Measurements from ENCODE around the gene TMCC3. TPM values are rescaled to one million over a fixed set of nuclear protein-coding genes. Genes with fewer than 3 reads are reported as not detected.

Gene TMCC3
- polyA plus RNA-seq, 1 experiment: 0.29 TPM

GRCh38 chr12:94667031-94667540 is 16.7 kb upstream of the TMCC3 start:
- peaks cover 10% of the 10 kb centered on the region for H3K27me3 ChIP-seq (ENCODE audit: control insufficient read depth, insufficient read depth, low read length)
- no peak for DNase-seq (ENCODE audit: low read depth, low spot score)
- ChIA-PET CTCF (no interaction called here), POLR2A (no interaction called here)
- H3K9me3 ChIP-seq (ENCODE audit: control insufficient read depth, insufficient read depth, low read length): no peaks in the 10 kb centered on the region
- H3K27ac ChIP-seq (ENCODE audit: low read depth, low read length): no peak overlapping the region
- H3K4me3 ChIP-seq (ENCODE audit: low read depth, low read length): no peak overlapping the region
- TF ChIP-seq CTCF (IDR thresholded peaks at IDR 0.05; ENCODE audit: low read depth, low read length): no peak

- Histone ChIP-seq H3K27me3 (ENCODE audit: control insufficient read depth, insufficient read depth, low read length) (peaks cover 10% of the 10 kb centered on the region), H3K9me3 (ENCODE audit: control insufficient read depth, insufficient read depth, low read length) (no peaks in the 10 kb centered on the region), H3K4me3 (ENCODE audit: low read depth, low read length) (no peak overlapping the region), H3K27ac (ENCODE audit: low read depth, low read length) (no peak overlapping the region)
- no peak for TF ChIP-seq CTCF (IDR thresholded peaks at IDR 0.05; ENCODE audit: low read depth, low read length)
- ChIA-PET POLR2A (no interaction called here), CTCF (no interaction called here)
- no peak for DNase-seq (ENCODE audit: low read depth, low spot score)
These were observed 15.8 kb upstream of the TMCC3 start for GRCh38 chr12:94666158-94666557.

- Histone ChIP-seq H3K4me3 (ENCODE audit: low read depth, low read length) (no peak overlapping the region), H3K9me3 (ENCODE audit: control insufficient read depth, insufficient read depth, low read length) (no peaks in the 10 kb centered on the region), H3K27ac (ENCODE audit: low read depth, low read length) (no peak overlapping the region), H3K27me3 (ENCODE audit: control insufficient read depth, insufficient read depth, low read length) (peaks cover 2% of the 10 kb centered on the region)
- ChIA-PET CTCF (no interaction called here), POLR2A (no interaction called here)
- no peak for TF ChIP-seq CTCF (IDR thresholded peaks at IDR 0.05; ENCODE audit: low read depth, low read length)
- DNase-seq (ENCODE audit: low read depth, low spot score): no peak
These were observed 13.3 kb upstream of the TMCC3 start for GRCh38 chr12:94663702-94664101.

GRCh38 chr12:94663071-94663470 is 12.7 kb upstream of the TMCC3 start:
- Histone ChIP-seq H3K27ac (ENCODE audit: low read depth, low read length) (no peak overlapping the region), H3K4me3 (ENCODE audit: low read depth, low read length) (no peak overlapping the region), H3K27me3 (ENCODE audit: control insufficient read depth, insufficient read depth, low read length) (peaks cover 2% of the 10 kb centered on the region), H3K9me3 (ENCODE audit: control insufficient read depth, insufficient read depth, low read length) (no peaks in the 10 kb centered on the region)
- no peak for TF ChIP-seq CTCF (IDR thresholded peaks at IDR 0.05; ENCODE audit: low read depth, low read length)
- POLR2A ChIA-PET: no interaction called here
- no peak for DNase-seq (ENCODE audit: low read depth, low spot score)
- CTCF ChIA-PET: no interaction called here

- Histone ChIP-seq H3K27me3 (ENCODE audit: control insufficient read depth, insufficient read depth, low read length) (peaks cover 12% of the 10 kb centered on the region), H3K27ac (ENCODE audit: low read depth, low read length) (no peak overlapping the region), H3K4me3 (ENCODE audit: low read depth, low read length) (no peak overlapping the region), H3K9me3 (ENCODE audit: control insufficient read depth, insufficient read depth, low read length) (no peaks in the 10 kb centered on the region)
- no peak for DNase-seq (ENCODE audit: low read depth, low spot score)
- CTCF ChIA-PET: no interaction called here
- POLR2A ChIA-PET: no interaction called here
- TF ChIP-seq CTCF (IDR thresholded peaks at IDR 0.05; ENCODE audit: low read depth, low read length): no peak
These were observed 10.1 kb upstream of the TMCC3 start for GRCh38 chr12:94660436-94660835.

All from AG04450 (cell line).